Measurements from ENCODE around the gene DNAH12. TPM values are rescaled to one million over a fixed set of nuclear protein-coding genes. Genes with fewer than 3 reads are reported as not detected.
"Not testable (repeated sequence)": the region's sequence is repeated elsewhere in the genome, so short reads cannot be mapped to it uniquely, and the experiment has no call there.

DNAH12 gene
- polyA plus RNA-seq, 1 of the 3 experiments (the other 2 are of a cell fraction), result 0.03 TPM

DNA sequence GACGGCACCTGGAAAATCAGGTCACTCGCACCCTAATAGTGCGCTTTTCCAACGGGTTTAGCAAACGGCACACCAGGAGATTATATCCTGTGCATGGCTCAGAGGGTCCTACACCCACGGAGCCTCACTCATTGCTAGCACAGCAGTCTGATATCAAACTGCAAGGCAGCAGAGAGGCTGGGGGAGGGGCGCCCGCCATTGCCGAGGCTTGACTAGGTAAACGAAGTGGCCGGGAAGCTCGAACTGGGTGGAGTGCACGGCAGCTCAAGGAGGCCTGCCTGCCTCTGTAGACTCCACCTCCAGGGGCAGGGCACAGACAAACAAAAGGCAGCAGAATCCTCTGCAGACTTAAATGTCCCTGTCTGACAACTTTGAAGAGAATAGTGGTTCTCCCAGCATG lies 67.0 kb downstream of the DNAH12 start:
- POLR2A ChIA-PET; H3K27ac ChIP-seq (ENCODE audit: low read depth in 2 of 2, low read length in 1 of 2); H3F3A ChIP-seq (replicated peaks; ENCODE audit: insufficient read depth); H3K9me2 ChIP-seq; H3K27me3 ChIP-seq (ENCODE audit: insufficient read depth); H3K4me3 ChIP-seq (ENCODE audit: low read depth in 2 of 2, low read length in 1 of 2); H3K4me2 ChIP-seq; H3K36me3 ChIP-seq (replicated peaks in 1 of 2; ENCODE audit: control insufficient read depth in 1 of 2, insufficient read depth in 2 of 2, low read length in 1 of 2); H3K9me3 ChIP-seq; CTCF ChIA-PET; DNase-seq; H3K9ac ChIP-seq; H3K79me2 ChIP-seq (ENCODE audit: insufficient read depth); H2AFZ ChIP-seq (ENCODE audit: low read depth); H3K4me1 ChIP-seq (ENCODE audit: control insufficient read depth in 1 of 2, insufficient read depth in 2 of 2, low read depth in 1 of 2, low read length in 1 of 2); H4K20me1 ChIP-seq (ENCODE audit: insufficient read depth): not testable (repeated sequence)
- WGBS (ENCODE audit: low lambda C conversion rate), result 76% methylated on average over 12 of the region's 13 CpGs

DNA sequence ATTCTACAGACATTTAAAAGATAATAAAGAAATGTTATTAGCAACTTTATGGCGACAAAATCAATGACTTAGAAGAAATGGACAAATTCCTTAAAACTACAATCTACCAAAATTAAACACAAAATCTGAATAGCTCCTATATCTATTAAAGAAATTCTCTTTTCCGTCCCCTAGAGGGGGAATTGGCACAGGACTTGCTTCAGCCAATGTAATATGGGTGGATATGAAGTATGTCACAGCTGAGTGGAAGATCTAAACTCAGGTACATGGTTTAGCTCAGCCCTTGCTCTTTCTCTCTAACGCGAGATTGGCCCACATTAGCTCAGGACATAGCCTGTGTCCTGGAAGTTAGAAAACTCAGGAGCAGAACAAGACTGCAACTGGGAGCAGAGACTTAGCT lies 79.3 kb downstream of the DNAH12 start:
- Histone ChIP-seq H3K4me3 (ENCODE audit: low read depth in 2 of 2, low read length in 1 of 2) (no peak overlapping the region), H3K9ac (no peak overlapping the region), H3K9me2 (no peaks in the 10 kb centered on the region), H3K27ac (ENCODE audit: low read depth in 2 of 2, low read length in 1 of 2) (no peak overlapping the region), H3K4me2 (no peak overlapping the region), H3K79me2 (ENCODE audit: insufficient read depth) (no peaks in the 10 kb centered on the region), H3F3A (replicated peaks; ENCODE audit: insufficient read depth) (no peaks in the 10 kb centered on the region), H4K20me1 (ENCODE audit: insufficient read depth) (no peaks in the 10 kb centered on the region), H2AFZ (ENCODE audit: low read depth) (no peak overlapping the region), H3K4me1 (ENCODE audit: control insufficient read depth in 1 of 2, insufficient read depth in 2 of 2, low read depth in 1 of 2, low read length in 1 of 2) (no peaks in the 10 kb centered on the region; a peak in 1 of 4 replicates), H3K27me3 (ENCODE audit: insufficient read depth) (no peaks in the 10 kb centered on the region), H3K36me3 (replicated peaks in 1 of 2; ENCODE audit: control insufficient read depth in 1 of 2, insufficient read depth in 2 of 2, low read length in 1 of 2) (no peaks in the 10 kb centered on the region), H3K9me3 (no peaks in the 10 kb centered on the region)
- DNase-seq, result no peak
- CTCF ChIA-PET, result interaction anchor here (1.1 kb wide), 1 partner anchor 19 kb away, joined by 3 read pairs; no protein-coding TSS in a partner anchor
- TF ChIP-seq, protein P1, sequence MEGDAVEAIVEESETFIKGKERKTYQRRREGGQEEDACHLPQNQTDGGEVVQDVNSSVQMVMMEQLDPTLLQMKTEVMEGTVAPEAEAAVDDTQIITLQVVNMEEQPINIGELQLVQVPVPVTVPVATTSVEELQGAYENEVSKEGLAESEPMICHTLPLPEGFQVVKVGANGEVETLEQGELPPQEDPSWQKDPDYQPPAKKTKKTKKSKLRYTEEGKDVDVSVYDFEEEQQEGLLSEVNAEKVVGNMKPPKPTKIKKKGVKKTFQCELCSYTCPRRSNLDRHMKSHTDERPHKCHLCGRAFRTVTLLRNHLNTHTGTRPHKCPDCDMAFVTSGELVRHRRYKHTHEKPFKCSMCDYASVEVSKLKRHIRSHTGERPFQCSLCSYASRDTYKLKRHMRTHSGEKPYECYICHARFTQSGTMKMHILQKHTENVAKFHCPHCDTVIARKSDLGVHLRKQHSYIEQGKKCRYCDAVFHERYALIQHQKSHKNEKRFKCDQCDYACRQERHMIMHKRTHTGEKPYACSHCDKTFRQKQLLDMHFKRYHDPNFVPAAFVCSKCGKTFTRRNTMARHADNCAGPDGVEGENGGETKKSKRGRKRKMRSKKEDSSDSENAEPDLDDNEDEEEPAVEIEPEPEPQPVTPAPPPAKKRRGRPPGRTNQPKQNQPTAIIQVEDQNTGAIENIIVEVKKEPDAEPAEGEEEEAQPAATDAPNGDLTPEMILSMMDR (IDR thresholded peaks at IDR 0.05), result peak; percentile 32
- TF ChIP-seq EZH2phosphoT487 (IDR thresholded peaks at IDR 0.05; ENCODE audit: borderline replicate concordance, low read depth), result no peak
- peak; percentile 26; the same call in 1 of the 2 replicates for TF ChIP-seq RAD21 (IDR thresholded peaks at IDR 0.05; ENCODE audit: low read length)
- TF ChIP-seq MEF2A (IDR thresholded peaks at IDR 0.05; ENCODE audit: borderline replicate concordance, low read depth), result no peak
- 86% methylated on average over 4 of the region's 4 CpGs for WGBS (ENCODE audit: low lambda C conversion rate)
- POLR2A ChIA-PET, result no interaction called here

DNA sequence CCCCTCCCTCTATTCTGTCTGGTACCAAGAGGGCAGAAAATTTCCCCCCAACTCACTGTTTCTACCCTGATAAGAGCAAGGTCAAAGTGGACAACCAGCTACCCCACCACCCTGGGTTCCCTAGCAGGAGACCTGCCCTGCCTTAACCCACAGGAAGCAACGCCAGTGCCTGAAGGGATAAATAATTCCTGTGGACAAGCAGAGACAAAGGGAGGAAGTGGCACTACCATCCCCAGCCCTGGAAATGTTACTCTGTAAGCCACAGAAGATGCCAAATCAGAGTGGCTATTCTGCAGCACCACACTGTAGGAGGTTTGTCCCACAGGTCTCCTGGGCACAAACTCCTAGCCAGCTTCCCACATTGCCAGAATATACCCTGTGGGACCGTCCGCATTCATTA lies 80.1 kb downstream of the DNAH12 start:
- H3K36me3 ChIP-seq (replicated peaks in 1 of 2; ENCODE audit: control insufficient read depth in 1 of 2, insufficient read depth in 2 of 2, low read length in 1 of 2), result no peaks in the 10 kb centered on the region
- POLR2A ChIA-PET, result no interaction called here
- no peaks in the 10 kb centered on the region for H3F3A ChIP-seq (replicated peaks; ENCODE audit: insufficient read depth)
- H3K4me1 ChIP-seq (ENCODE audit: control insufficient read depth in 1 of 2, insufficient read depth in 2 of 2, low read depth in 1 of 2, low read length in 1 of 2), result no peaks in the 10 kb centered on the region; a peak in 1 of 4 replicates
- no peaks in the 10 kb centered on the region for H3K79me2 ChIP-seq (ENCODE audit: insufficient read depth)
- H3K4me3 ChIP-seq (ENCODE audit: low read depth in 2 of 2, low read length in 1 of 2), result no peak overlapping the region
- no peaks in the 10 kb centered on the region for H3K9me2 ChIP-seq
- H2AFZ ChIP-seq (ENCODE audit: low read depth), result no peak overlapping the region
- no peak overlapping the region for H3K27ac ChIP-seq (ENCODE audit: low read depth in 2 of 2, low read length in 1 of 2)
- CTCF ChIA-PET, result interaction anchor here (1.1 kb wide), 1 partner anchor 18 kb away, joined by 3 read pairs; no protein-coding TSS in a partner anchor
- TF ChIP-seq GABPA (IDR thresholded peaks at IDR 0.05; ENCODE audit: low read depth) (no peak), MXI1 (IDR thresholded peaks at IDR 0.05; ENCODE audit: low read depth, low read length) (no peak), JUND (IDR thresholded peaks at IDR 0.05) (no peak), SIN3A (IDR thresholded peaks at IDR 0.05; ENCODE audit: borderline replicate concordance, low read depth, low read length) (no peak), RXRA (IDR thresholded peaks at IDR 0.05; ENCODE audit: borderline replicate concordance, low read depth) (no peak), RFX5 (IDR thresholded peaks at IDR 0.05; ENCODE audit: low read length) (no peak), TEAD4 (IDR thresholded peaks at IDR 0.05; ENCODE audit: borderline replicate concordance, insufficient read depth) (no peak), NRF1 (IDR thresholded peaks at IDR 0.05; ENCODE audit: low read depth, low read length) (no peak), TAF1 (IDR thresholded peaks at IDR 0.05; ENCODE audit: borderline replicate concordance, low read depth, low read length) (no peak), EZH2phosphoT487 (IDR thresholded peaks at IDR 0.05; ENCODE audit: borderline replicate concordance, low read depth) (no peak), CHD2 (IDR thresholded peaks at IDR 0.05; ENCODE audit: low read length, partially characterized antibody) (no peak), POLR2AphosphoS5 (IDR thresholded peaks at IDR 0.05; ENCODE audit: low read depth, low read length) (no peak), YY1 (IDR thresholded peaks at IDR 0.05; ENCODE audit: low read depth) (no peak), GATA2 (CRISPR knock-in tag; IDR thresholded peaks at IDR 0.05) (no peak)
- TF ChIP-seq, protein P2, sequence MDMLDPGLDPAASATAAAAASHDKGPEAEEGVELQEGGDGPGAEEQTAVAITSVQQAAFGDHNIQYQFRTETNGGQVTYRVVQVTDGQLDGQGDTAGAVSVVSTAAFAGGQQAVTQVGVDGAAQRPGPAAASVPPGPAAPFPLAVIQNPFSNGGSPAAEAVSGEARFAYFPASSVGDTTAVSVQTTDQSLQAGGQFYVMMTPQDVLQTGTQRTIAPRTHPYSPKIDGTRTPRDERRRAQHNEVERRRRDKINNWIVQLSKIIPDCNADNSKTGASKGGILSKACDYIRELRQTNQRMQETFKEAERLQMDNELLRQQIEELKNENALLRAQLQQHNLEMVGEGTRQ (IDR thresholded peaks at IDR 0.05; ENCODE audit: borderline replicate concordance, low read depth, low read length), result no peak
- TF ChIP-seq, protein P3, sequence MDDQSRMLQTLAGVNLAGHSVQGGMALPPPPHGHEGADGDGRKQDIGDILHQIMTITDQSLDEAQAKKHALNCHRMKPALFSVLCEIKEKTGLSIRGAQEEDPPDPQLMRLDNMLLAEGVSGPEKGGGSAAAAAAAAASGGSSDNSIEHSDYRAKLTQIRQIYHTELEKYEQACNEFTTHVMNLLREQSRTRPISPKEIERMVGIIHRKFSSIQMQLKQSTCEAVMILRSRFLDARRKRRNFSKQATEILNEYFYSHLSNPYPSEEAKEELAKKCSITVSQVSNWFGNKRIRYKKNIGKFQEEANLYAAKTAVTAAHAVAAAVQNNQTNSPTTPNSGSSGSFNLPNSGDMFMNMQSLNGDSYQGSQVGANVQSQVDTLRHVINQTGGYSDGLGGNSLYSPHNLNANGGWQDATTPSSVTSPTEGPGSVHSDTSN (IDR thresholded peaks at IDR 0.05), result no peak
- 100% methylated on average over 1 of the region's 3 CpGs for WGBS (ENCODE audit: low lambda C conversion rate)
- DNase-seq, result no peak
- no peak overlapping the region for H3K4me2 ChIP-seq
- no peak overlapping the region for H3K9ac ChIP-seq
- H4K20me1 ChIP-seq (ENCODE audit: insufficient read depth), result no peaks in the 10 kb centered on the region
- H3K27me3 ChIP-seq (ENCODE audit: insufficient read depth), result no peaks in the 10 kb centered on the region; the same call in 1 of the 2 replicates
- no peaks in the 10 kb centered on the region for H3K9me3 ChIP-seq
